Measurements from ENCODE around the gene ZNF701. TPM values are rescaled to one million over a fixed set of nuclear protein-coding genes. Genes with fewer than 3 reads are reported as not detected.

The ZNF701 gene
- total RNA-seq, 1 donor from 2014 or later, result 21.6 TPM

- intact Hi-C loops (cut with DNase I), result no loop called here
- Histone ChIP-seq H3K27ac (no peak overlapping the region), H3K27me3 (ENCODE audit: low read depth) (no peaks in the 10 kb centered on the region), H3K4me1 (peaks cover 16% of the 10 kb centered on the region), H3K4me3 (no peak overlapping the region), H3K36me3 (no peaks in the 10 kb centered on the region), H3K9me3 (peaks cover 10% of the 10 kb centered on the region)
- DNase-seq (no peak), ATAC-seq (no peak)
- no peak for TF ChIP-seq CTCF (IDR thresholded peaks at IDR 0.05)
Observed at GRCh38 chr19:52602941-52603340, 32.9 kb downstream of the ZNF701 start.

GRCh38 chr19:52603558-52604207 is 33.6 kb downstream of the ZNF701 start:
- H3K36me3 ChIP-seq, result no peaks in the 10 kb centered on the region
- no peak for ATAC-seq
- intact Hi-C loops (cut with DNase I), result no loop called here

GRCh38 chr19:52613299-52613906 is 43.3 kb downstream of the ZNF701 start:
- Histone ChIP-seq H3K4me3 (no peak overlapping the region), H3K27me3 (ENCODE audit: low read depth) (no peaks in the 10 kb centered on the region), H3K4me1 (no peaks in the 10 kb centered on the region), H3K27ac (no peak overlapping the region), H3K36me3 (peaks cover 57% of the 10 kb centered on the region), H3K9me3 (peaks cover 59% of the 10 kb centered on the region)
- ATAC-seq (no peak), DNase-seq (no peak)
- no peak for TF ChIP-seq CTCF (IDR thresholded peaks at IDR 0.05)
- intact Hi-C loops (cut with DNase I), result no loop called here

More at GRCh38 chr19:52603558-52604207, 33.6 kb downstream of the ZNF701 start:
- Histone ChIP-seq H3K4me1 (peaks cover 16% of the 10 kb centered on the region), H3K9me3 (peaks cover 12% of the 10 kb centered on the region), H3K27ac (no peak overlapping the region), H3K4me3 (no peak overlapping the region), H3K27me3 (ENCODE audit: low read depth) (no peaks in the 10 kb centered on the region)
- DNase-seq, result no peak
- no peak for TF ChIP-seq CTCF (IDR thresholded peaks at IDR 0.05)

GRCh38 chr19:52621376-52621775 is 51.3 kb downstream of the ZNF701 start:
- no peak for TF ChIP-seq CTCF (IDR thresholded peaks at IDR 0.05)
- H3K36me3 ChIP-seq, result peaks cover 58% of the 10 kb centered on the region
- H3K27me3 ChIP-seq (ENCODE audit: low read depth), result no peaks in the 10 kb centered on the region
- DNase-seq (no peak), ATAC-seq (no peak)
- no peak overlapping the region for H3K4me3 ChIP-seq
- H3K4me1 ChIP-seq, result no peaks in the 10 kb centered on the region
- intact Hi-C loops (cut with DNase I), result no loop called here
- no peak overlapping the region for H3K27ac ChIP-seq
- peaks cover 11% of the 10 kb centered on the region for H3K9me3 ChIP-seq

- no peak for DNase-seq
- H3K9me3 ChIP-seq, result peaks cover 9% of the 10 kb centered on the region
- intact Hi-C loops (cut with DNase I), result no loop called here
- H3K4me1 ChIP-seq, result no peaks in the 10 kb centered on the region
- ATAC-seq, result no peak
- no peaks in the 10 kb centered on the region for H3K27me3 ChIP-seq (ENCODE audit: low read depth)
- TF ChIP-seq CTCF (IDR thresholded peaks at IDR 0.05), result no peak
- H3K36me3 ChIP-seq, result peaks cover 55% of the 10 kb centered on the region
- no peak overlapping the region for H3K4me3 ChIP-seq
- no peak overlapping the region for H3K27ac ChIP-seq
Observed at GRCh38 chr19:52622261-52622660, 52.2 kb downstream of the ZNF701 start.

All from lower lobe of right lung (tissue), 2 donors.